Measurements from ENCODE around the gene BSCL2. TPM values are rescaled to one million over a fixed set of nuclear protein-coding genes. Genes with fewer than 3 reads are reported as not detected.
A peak's percentile ranks its signal among the peaks of the same experiment; 100 is the strongest.

The BSCL2 gene
- total RNA-seq, 2 experiments from 2014 or later, result 28.3 to 41.0 TPM

- peak overlapping the region; percentile 25 for H3K27ac Mint-ChIP-seq
- POLR2A ChIA-PET, result no interaction called here
- CTCF ChIA-PET, result interaction anchor here (1.1 to 1.4 kb wide), 3 partner anchors 17 to 24 kb away, joined by 3 to 6 read pairs (median 5); partner anchors contain the start of genes C11orf98 and CSKMT
- H3K27me3 Mint-ChIP-seq, result no peaks in the 10 kb centered on the region
- H3K4me1 Mint-ChIP-seq, result peaks cover 41% of the 10 kb centered on the region
- H3K4me3 Mint-ChIP-seq, result no peak overlapping the region
- H3K9me3 Mint-ChIP-seq, result no peaks in the 10 kb centered on the region
- H3K36me3 Mint-ChIP-seq (ENCODE audit: low read depth), result peaks cover 30% of the 10 kb centered on the region
- no peak for DNase-seq
These were observed 59.6 kb downstream of the BSCL2 start for GRCh38 chr11:62647609-62648005.

GRCh38 chr11:62646825-62647608 lies 60.2 kb downstream of the BSCL2 start:
- Mint-ChIP-seq H3K4me1 (peaks cover 41% of the 10 kb centered on the region), H3K27me3 (no peaks in the 10 kb centered on the region), H3K4me3 (peak overlapping the region; percentile 97), H3K36me3 (ENCODE audit: low read depth) (peaks cover 30% of the 10 kb centered on the region), H3K27ac (peak overlapping the region; percentile 95), H3K9me3 (no peaks in the 10 kb centered on the region)
- no peak for DNase-seq
- CTCF ChIA-PET, result interaction anchor here (1.1 to 1.4 kb wide), 4 partner anchors 18 to 139 kb away, joined by 3 to 6 read pairs (median 4); partner anchors contain the start of genes C11orf98, CSKMT and MTA2
- POLR2A ChIA-PET, result interaction anchor here (0.6 to 1.5 kb wide), 4 partner anchors 18 to 194 kb away, joined by 3 to 7 read pairs (median 4); partner anchors contain the start of genes C11orf98, CSKMT and HNRNPUL2

- ChIA-PET POLR2A (interaction anchor here (0.6 to 1.5 kb wide), 6 partner anchors 19 to 195 kb away, joined by 3 to 7 read pairs (median 3); partner anchors contain the start of genes C11orf98, CSKMT and HNRNPUL2), CTCF (interaction anchor here (0.6 to 1.4 kb wide), 3 partner anchors 8 to 140 kb away, joined by 3 to 4 read pairs (median 3); partner anchors contain the start of gene MTA2)
- Mint-ChIP-seq H3K4me3 (peak within 1 kb of the TSS; percentile 97), H3K27me3 (no peaks in the 10 kb centered on the region), H3K9me3 (no peaks in the 10 kb centered on the region), H3K36me3 (ENCODE audit: low read depth) (peaks cover 30% of the 10 kb centered on the region), H3K4me1 (peaks cover 42% of the 10 kb centered on the region), H3K27ac (peak within 1 kb of the TSS; percentile 95)
- DNase-seq, result peak; percentile 100
These were observed 61.0 kb downstream of the BSCL2 start, which contains the start of gene GANAB for GRCh38 chr11:62645946-62646824. Gene GANAB, minus strand, starts transcription at chr11:62646613. Its CDS starts 14 bp downstream, at chr11:62646599.

GRCh38 chr11:62645671-62645945 lies 61.6 kb downstream of the BSCL2 start:
- ChIA-PET POLR2A (interaction anchor here (0.6 kb wide), 1 partner anchor 83 kb away, joined by 3 read pairs; no protein-coding TSS in a partner anchor), CTCF (interaction anchor here (0.6 to 1.4 kb wide), 3 partner anchors 8 to 141 kb away, joined by 3 to 4 read pairs (median 3); no protein-coding TSS in a partner anchor)
- Mint-ChIP-seq H3K4me1 (peaks cover 45% of the 10 kb centered on the region), H3K36me3 (ENCODE audit: low read depth) (peaks cover 32% of the 10 kb centered on the region), H3K27me3 (no peaks in the 10 kb centered on the region), H3K9me3 (no peaks in the 10 kb centered on the region), H3K4me3 (peak overlapping the region; percentile 97), H3K27ac (peak overlapping the region; percentile 95)
- DNase-seq, result no peak

GRCh38 chr11:62644220-62644619 lies 63.0 kb downstream of the BSCL2 start:
- CTCF ChIA-PET, result interaction anchor here (0.6 to 1.5 kb wide), 5 partner anchors 10 to 220 kb away, joined by 3 to 7 read pairs (median 4); partner anchors contain the start of genes C11orf98 and CSKMT
- H3K9me3 Mint-ChIP-seq, result peaks cover 2% of the 10 kb centered on the region
- peak overlapping the region; percentile 32 for H3K4me3 Mint-ChIP-seq
- H3K27ac Mint-ChIP-seq, result no peak overlapping the region
- no peaks in the 10 kb centered on the region for H3K27me3 Mint-ChIP-seq
- DNase-seq, result no peak
- H3K4me1 Mint-ChIP-seq, result peaks cover 50% of the 10 kb centered on the region
- POLR2A ChIA-PET, result no interaction called here
- peaks cover 34% of the 10 kb centered on the region for H3K36me3 Mint-ChIP-seq (ENCODE audit: low read depth)

Other genes starting within 250 kb of the BSCL2 start
- 100 to 1,000 TPM; 206 to 237 TPM for gene AHNAK, start 160.6 kb downstream of the BSCL2 start, total RNA-seq
- 1,000 to 10,000 TPM; 1,239 to 1,470 TPM for gene EEF1G, start 133.5 kb downstream of the BSCL2 start, total RNA-seq
- 10 to 100 TPM; 24.1 to 26.0 TPM for gene TUT1, start 115.9 kb downstream of the BSCL2 start, total RNA-seq
- gene MTA2, start 105.6 kb downstream of the BSCL2 start, total RNA-seq, result 100 to 1,000 TPM; 270 to 299 TPM
- gene EML3, start 94.6 kb downstream of the BSCL2 start, total RNA-seq, result 100 to 1,000 TPM; 137 to 144 TPM
- gene ROM1, start 94.2 kb downstream of the BSCL2 start, total RNA-seq, result 1 to 10 TPM; 1.0 to 1.3 TPM
- 10 to 100 TPM; 63.4 to 71.1 TPM for gene B3GAT3, start 85.4 kb downstream of the BSCL2 start, total RNA-seq
- 100 to 1,000 TPM; 290 to 291 TPM for gene GANAB, start 60.8 kb downstream of the BSCL2 start, total RNA-seq
- gene INTS5, start 54.1 kb downstream of the BSCL2 start, total RNA-seq, result 10 to 100 TPM; 26.3 to 27.6 TPM
- gene C11orf98, start 42.2 kb downstream of the BSCL2 start, total RNA-seq, result 10 to 100 TPM; 86.0 to 93.9 TPM
- gene CSKMT, start 42.1 kb downstream of the BSCL2 start, total RNA-seq, result 10 to 100 TPM; 11.0 to 18.2 TPM
- gene UQCC3, start 35.8 kb downstream of the BSCL2 start, total RNA-seq, result 1 to 10 TPM; 6.7 to 7.4 TPM
- gene LBHD1, start 35.2 kb downstream of the BSCL2 start, total RNA-seq, result 10 to 100 TPM; 19.5 to 21.3 TPM
- gene UBXN1, start 28.4 kb downstream of the BSCL2 start, total RNA-seq, result 100 to 1,000 TPM; 126 to 146 TPM
- under 1 TPM; 0.17 to 0.40 TPM for gene LRRN4CL, start 17.9 kb downstream of the BSCL2 start, total RNA-seq
- gene GNG3, start 252 bp upstream of the BSCL2 start, total RNA-seq, result not detected
- gene HNRNPUL2, start 20.0 kb upstream of the BSCL2 start, total RNA-seq, result 10 to 100 TPM; 67.9 to 69.0 TPM
- 10 to 100 TPM; 51.1 to 59.9 TPM for gene TTC9C, start 21.1 kb upstream of the BSCL2 start, total RNA-seq
- gene ZBTB3, start 46.7 kb upstream of the BSCL2 start, total RNA-seq, result 10 to 100 TPM; 14.3 to 18.5 TPM
- 10 to 100 TPM; 87.2 to 99.8 TPM for gene POLR2G, start 54.2 kb upstream of the BSCL2 start, total RNA-seq
- 10 to 100 TPM; 17.7 to 19.4 TPM for gene TAF6L, start 64.0 kb upstream of the BSCL2 start, total RNA-seq
- 10 to 100 TPM; 46.8 to 55.9 TPM for gene TMEM179B, start 80.0 kb upstream of the BSCL2 start, total RNA-seq
- 10 to 100 TPM; 17.9 to 19.4 TPM for gene TMEM223, start 84.6 kb upstream of the BSCL2 start, total RNA-seq
- gene NXF1, start 98.0 kb upstream of the BSCL2 start, total RNA-seq, result 100 to 1,000 TPM; 110 to 121 TPM
- gene STX5, start 124.6 kb upstream of the BSCL2 start, total RNA-seq, result 10 to 100 TPM; 34.1 to 41.0 TPM
- under 1 TPM in 1 of 2 experiments, not detected in 1; 0.48 TPM for gene TEX54, start 125.4 kb upstream of the BSCL2 start, total RNA-seq
- 10 to 100 TPM; 53.8 to 60.4 TPM for gene WDR74, start 132.2 kb upstream of the BSCL2 start, total RNA-seq
- gene SLC3A2, start 173.5 kb upstream of the BSCL2 start, total RNA-seq, result 100 to 1,000 TPM; 153 to 157 TPM
- not detected for gene CHRM1, start 213.9 kb upstream of the BSCL2 start, total RNA-seq

Data from activated CD4-positive, alpha-beta T cell treated with anti-CD3 and anti-CD28 coated beads, Interleukin-2, amount 10 ng/mL, durations not matched to agents 7 days and 5 days (primary cell).